Measurements from ENCODE around the gene ATXN1. TPM values are rescaled to one million over a fixed set of nuclear protein-coding genes. Genes with fewer than 3 reads are reported as not detected.

The ATXN1 gene
- polyA plus RNA-seq, 2 of the 4 experiments (the other 2 are of a cell fraction): 2.9 to 8.3 TPM

DNA sequence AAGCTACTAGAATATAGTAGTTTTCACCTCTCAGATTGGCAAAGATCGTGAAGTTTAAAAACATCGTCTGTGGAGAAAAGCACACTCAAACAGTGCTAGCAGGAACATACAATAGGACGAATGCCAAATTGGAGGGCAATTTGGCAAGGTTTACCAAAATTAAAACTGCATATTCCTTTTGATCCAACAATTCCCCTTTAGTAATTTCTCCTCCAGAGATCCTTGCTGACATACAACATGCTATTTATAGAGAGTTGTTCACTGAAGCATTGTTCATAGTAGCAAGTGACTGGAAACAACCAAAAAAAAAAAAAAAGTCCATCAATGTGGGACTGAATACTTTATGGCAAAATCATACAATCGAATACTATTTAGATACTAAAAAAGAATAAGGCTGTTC lies 202.2 kb downstream of the ATXN1 start:
- TF ChIP-seq RNF2 (IDR thresholded peaks at IDR 0.05; ENCODE audit: borderline replicate concordance, low read depth) (no peak), JUNB (IDR thresholded peaks at IDR 0.05) (no peak)
- POLR2A ChIA-PET: no interaction called here
- ATAC-seq (no peak), DNase-seq (ENCODE audit: low read depth in 1 of 2, low spot score in 1 of 2) (no peak), FAIRE-seq (no peak)
- Histone ChIP-seq H3K4me1 (no peaks in the 10 kb centered on the region), H3K9me3 (no peaks in the 10 kb centered on the region), H3K27ac (no peak overlapping the region), H3K4me2 (no peak overlapping the region), H3K4me3 (no peak overlapping the region)
- 76% methylated on average over 4 of the region's 4 CpGs for WGBS (ENCODE audit: missing lambda C conversion rate)
- CTCF ChIA-PET: no interaction called here

DNA sequence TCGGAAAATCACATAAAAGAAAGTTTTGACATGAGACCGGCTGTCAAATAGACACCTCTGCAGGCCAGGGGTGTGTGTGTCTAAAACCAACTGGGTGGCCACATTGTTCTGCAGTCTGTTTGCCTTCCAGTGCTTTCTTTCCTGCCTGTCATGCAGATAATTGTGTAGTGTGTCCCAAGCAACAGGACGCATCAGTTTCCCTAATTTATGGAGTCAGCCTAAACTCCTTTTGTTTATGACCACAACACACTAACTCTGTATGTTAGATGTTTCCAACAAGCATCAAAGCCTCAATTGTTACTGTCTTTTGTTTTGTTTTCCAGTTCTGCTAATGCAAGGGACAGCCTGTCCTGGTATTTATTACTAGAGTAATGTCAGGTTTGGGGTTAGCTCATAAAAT lies 205.7 kb downstream of the ATXN1 start:
- 97% methylated on average over 3 of the region's 3 CpGs for WGBS (ENCODE audit: missing lambda C conversion rate)
- FAIRE-seq (no peak), ATAC-seq (no peak), DNase-seq (ENCODE audit: low read depth in 1 of 2, low spot score in 1 of 2) (no peak)
- H3K4me2 ChIP-seq: no peak overlapping the region
- CTCF ChIA-PET: no interaction called here
- POLR2A ChIA-PET: no interaction called here
- H3K4me1 ChIP-seq: no peaks in the 10 kb centered on the region
- H3K27ac ChIP-seq: no peak overlapping the region
- no peak for TF ChIP-seq ZC3H11A (IDR thresholded peaks at IDR 0.05)
- H3K4me3 ChIP-seq: no peak overlapping the region
- H3K9me3 ChIP-seq: no peaks in the 10 kb centered on the region

DNA sequence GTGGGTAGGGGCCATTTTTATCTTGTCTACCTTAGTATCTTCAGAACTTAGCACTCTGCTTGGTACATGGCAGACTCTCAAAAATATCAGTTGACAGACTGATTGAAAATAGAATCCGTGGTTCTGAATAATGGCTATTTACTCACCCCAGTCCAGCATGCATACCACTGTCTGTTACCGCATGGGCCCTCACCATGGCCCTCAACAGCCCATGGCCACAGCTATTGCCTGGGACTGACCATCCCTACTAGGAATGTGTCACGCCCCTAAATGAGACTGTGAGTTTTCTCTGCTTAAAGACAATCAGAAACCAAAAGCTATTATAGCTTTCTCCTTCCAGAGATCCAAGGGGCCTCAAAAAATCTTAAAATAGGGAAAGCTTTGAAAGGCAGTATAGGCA lies 207.7 kb downstream of the ATXN1 start:
- WGBS (ENCODE audit: missing lambda C conversion rate): 90% methylated on average over 3 of the region's 3 CpGs
- Histone ChIP-seq H3K4me2 (no peak overlapping the region), H3K9me3 (no peaks in the 10 kb centered on the region), H3K27ac (no peak overlapping the region), H3K4me3 (no peak overlapping the region), H3K4me1 (no peaks in the 10 kb centered on the region)
- ChIA-PET CTCF (no interaction called here), POLR2A (no interaction called here)
- DNase-seq (ENCODE audit: low read depth in 1 of 2, low spot score in 1 of 2) (no peak), ATAC-seq (no peak), FAIRE-seq (no peak)
- TF ChIP-seq RARB (CRISPR knock-in tag; IDR thresholded peaks at IDR 0.05): no peak
- no peak for TF ChIP-seq ESRRA (IDR thresholded peaks at IDR 0.05; ENCODE audit: borderline replicate concordance, low read length)
- TF ChIP-seq, protein P1, sequence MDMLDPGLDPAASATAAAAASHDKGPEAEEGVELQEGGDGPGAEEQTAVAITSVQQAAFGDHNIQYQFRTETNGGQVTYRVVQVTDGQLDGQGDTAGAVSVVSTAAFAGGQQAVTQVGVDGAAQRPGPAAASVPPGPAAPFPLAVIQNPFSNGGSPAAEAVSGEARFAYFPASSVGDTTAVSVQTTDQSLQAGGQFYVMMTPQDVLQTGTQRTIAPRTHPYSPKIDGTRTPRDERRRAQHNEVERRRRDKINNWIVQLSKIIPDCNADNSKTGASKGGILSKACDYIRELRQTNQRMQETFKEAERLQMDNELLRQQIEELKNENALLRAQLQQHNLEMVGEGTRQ (IDR thresholded peaks at IDR 0.05): no peak
- no peak for TF ChIP-seq ZNF302 (CRISPR knock-in tag; IDR thresholded peaks at IDR 0.05)
- TF ChIP-seq HDAC2 (IDR thresholded peaks at IDR 0.05): no peak
- TF ChIP-seq, protein P2, sequence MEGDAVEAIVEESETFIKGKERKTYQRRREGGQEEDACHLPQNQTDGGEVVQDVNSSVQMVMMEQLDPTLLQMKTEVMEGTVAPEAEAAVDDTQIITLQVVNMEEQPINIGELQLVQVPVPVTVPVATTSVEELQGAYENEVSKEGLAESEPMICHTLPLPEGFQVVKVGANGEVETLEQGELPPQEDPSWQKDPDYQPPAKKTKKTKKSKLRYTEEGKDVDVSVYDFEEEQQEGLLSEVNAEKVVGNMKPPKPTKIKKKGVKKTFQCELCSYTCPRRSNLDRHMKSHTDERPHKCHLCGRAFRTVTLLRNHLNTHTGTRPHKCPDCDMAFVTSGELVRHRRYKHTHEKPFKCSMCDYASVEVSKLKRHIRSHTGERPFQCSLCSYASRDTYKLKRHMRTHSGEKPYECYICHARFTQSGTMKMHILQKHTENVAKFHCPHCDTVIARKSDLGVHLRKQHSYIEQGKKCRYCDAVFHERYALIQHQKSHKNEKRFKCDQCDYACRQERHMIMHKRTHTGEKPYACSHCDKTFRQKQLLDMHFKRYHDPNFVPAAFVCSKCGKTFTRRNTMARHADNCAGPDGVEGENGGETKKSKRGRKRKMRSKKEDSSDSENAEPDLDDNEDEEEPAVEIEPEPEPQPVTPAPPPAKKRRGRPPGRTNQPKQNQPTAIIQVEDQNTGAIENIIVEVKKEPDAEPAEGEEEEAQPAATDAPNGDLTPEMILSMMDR (IDR thresholded peaks at IDR 0.05): no peak
- TF ChIP-seq CEBPB (IDR thresholded peaks at IDR 0.05): no peak
- TF ChIP-seq FOSL2 (IDR thresholded peaks at IDR 0.05): no peak
- no peak for TF ChIP-seq FOSL2 (CRISPR knock-in tag; IDR thresholded peaks at IDR 0.05)
- no peak for TF ChIP-seq HOXB5 (CRISPR knock-in tag; IDR thresholded peaks at IDR 0.05)
- no peak for TF ChIP-seq MYC (IDR thresholded peaks at IDR 0.05; ENCODE audit: borderline replicate concordance, low read length)
- no peak for TF ChIP-seq GATA3 (IDR thresholded peaks at IDR 0.05; ENCODE audit: borderline replicate concordance)
- no peak for TF ChIP-seq ZFP36 (IDR thresholded peaks at IDR 0.05; ENCODE audit: borderline replicate concordance, partially characterized antibody)
- TF ChIP-seq, protein P3, sequence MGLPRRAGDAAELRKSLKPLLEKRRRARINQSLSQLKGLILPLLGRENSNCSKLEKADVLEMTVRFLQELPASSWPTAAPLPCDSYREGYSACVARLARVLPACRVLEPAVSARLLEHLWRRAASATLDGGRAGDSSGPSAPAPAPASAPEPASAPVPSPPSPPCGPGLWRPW (IDR thresholded peaks at IDR 0.05): no peak
- TF ChIP-seq RCOR1 (IDR thresholded peaks at IDR 0.05; ENCODE audit: low read depth, low read length): no peak
- no peak for TF ChIP-seq CHD4 (IDR thresholded peaks at IDR 0.05; ENCODE audit: borderline replicate concordance)

DNA sequence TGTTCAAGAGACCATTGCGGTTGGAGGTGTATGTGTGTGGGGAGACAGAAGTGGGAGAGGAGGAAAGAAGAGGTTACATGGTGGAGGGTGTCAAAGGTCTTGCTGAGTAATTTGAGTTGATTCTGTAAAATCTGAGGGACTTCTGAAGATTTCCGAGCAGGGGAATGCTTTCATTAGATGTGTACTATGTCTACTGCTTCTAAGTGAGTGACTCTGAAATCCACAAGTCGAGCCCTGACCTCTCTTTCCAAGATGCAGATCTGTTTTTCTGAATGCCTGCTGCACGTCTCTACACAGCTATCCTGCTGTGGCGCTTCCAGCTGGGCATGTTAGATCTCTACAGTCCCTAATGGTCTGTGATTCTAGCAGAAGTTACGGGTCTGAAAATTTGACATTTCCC lies 209.8 kb downstream of the ATXN1 start:
- TF ChIP-seq TP53 (CRISPR knock-in tag; IDR thresholded peaks at IDR 0.05) (no peak), ZFP36 (IDR thresholded peaks at IDR 0.05; ENCODE audit: borderline replicate concordance, partially characterized antibody) (no peak), SMC3 (IDR thresholded peaks at IDR 0.05) (no peak), HOXA7 (CRISPR knock-in tag; IDR thresholded peaks at IDR 0.05) (no peak), ZC3H11A (IDR thresholded peaks at IDR 0.05) (no peak), KDM5A (IDR thresholded peaks at IDR 0.05) (no peak), HOXB13 (CRISPR knock-in tag; IDR thresholded peaks at IDR 0.05; ENCODE audit: low read depth) (no peak), MAFK (IDR thresholded peaks at IDR 0.05; ENCODE audit: partially characterized antibody) (no peak), NFE2L2 (conservative IDR thresholded peaks at IDR 0.05; ENCODE audit: low read length) (no peak), NPAS2 (CRISPR knock-in tag; IDR thresholded peaks at IDR 0.05; ENCODE audit: borderline replicate concordance) (no peak), POLR2A (IDR thresholded peaks at IDR 0.05; ENCODE audit: low read length) (no peak)
- TF ChIP-seq, protein P4, sequence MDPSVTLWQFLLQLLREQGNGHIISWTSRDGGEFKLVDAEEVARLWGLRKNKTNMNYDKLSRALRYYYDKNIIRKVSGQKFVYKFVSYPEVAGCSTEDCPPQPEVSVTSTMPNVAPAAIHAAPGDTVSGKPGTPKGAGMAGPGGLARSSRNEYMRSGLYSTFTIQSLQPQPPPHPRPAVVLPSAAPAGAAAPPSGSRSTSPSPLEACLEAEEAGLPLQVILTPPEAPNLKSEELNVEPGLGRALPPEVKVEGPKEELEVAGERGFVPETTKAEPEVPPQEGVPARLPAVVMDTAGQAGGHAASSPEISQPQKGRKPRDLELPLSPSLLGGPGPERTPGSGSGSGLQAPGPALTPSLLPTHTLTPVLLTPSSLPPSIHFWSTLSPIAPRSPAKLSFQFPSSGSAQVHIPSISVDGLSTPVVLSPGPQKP (IDR thresholded peaks at IDR 0.05; ENCODE audit: low read depth, low read length): no peak
- TF ChIP-seq, protein P2 (IDR thresholded peaks at IDR 0.05): no peak
- POLR2A ChIA-PET: no interaction called here
- no peak for DNase-seq (ENCODE audit: low read depth in 1 of 2, low spot score in 1 of 2)
- no peak for ATAC-seq
- H3K4me1 ChIP-seq: no peaks in the 10 kb centered on the region
- H3K4me3 ChIP-seq: no peak overlapping the region
- 83% methylated on average over 6 of the region's 6 CpGs for WGBS (ENCODE audit: missing lambda C conversion rate)
- no peaks in the 10 kb centered on the region for H3K9me3 ChIP-seq
- FAIRE-seq: no peak
- H3K27ac ChIP-seq: no peak overlapping the region
- CTCF ChIA-PET: no interaction called here
- H3K4me2 ChIP-seq: no peak overlapping the region
